Type B pancreatic cell (in vitro differentiated cells): Measurements from ENCODE around the gene CFAP410. TPM values are rescaled to one million over a fixed set of nuclear protein-coding genes. Genes with fewer than 3 reads are reported as not detected.

Source experiments
- DNase-seq: peaks from one replicate; pipeline ENCODE4 v3.0.0; 2021; ENCODE audit warnings: mixed read lengths; ENCODE audit not compliant: unreplicated experiment; ENCODE audit errors: extremely low spot score
- H3K27ac Mint-ChIP-seq: 2 replicates; pipeline ENCODE4 v1.8.0; 2021; ENCODE audit warnings: mild to moderate bottlenecking, mixed read lengths
- H3K27me3 Mint-ChIP-seq: 2 replicates; pipeline ENCODE4 v1.8.0; 2021; ENCODE audit warnings: mixed read lengths
- H3K36me3 Mint-ChIP-seq: 2 replicates; pipeline ENCODE4 v1.8.0; 2021; ENCODE audit warnings: mixed read lengths
- H3K4me1 Mint-ChIP-seq: one replicate; pipeline ENCODE4 v1.8.0; 2021; ENCODE audit warnings: mixed read lengths; ENCODE audit not compliant: unreplicated experiment
- H3K4me3 Mint-ChIP-seq: 2 replicates; pipeline ENCODE4 v1.8.0; 2021; ENCODE audit warnings: mild to moderate bottlenecking, mixed read lengths
- H3K9me3 Mint-ChIP-seq: 2 replicates; pipeline ENCODE4 v1.8.0; 2021; ENCODE audit warnings: mixed read lengths
- CTCF ChIP-seq: fragments of 200-600 bp; sonication (generic); conservative IDR thresholded peaks from 2 replicates; pipeline ENCODE4 v1.5.0; 2021; ENCODE audit warnings: antibody characterized with exemption, mild to moderate bottlenecking
- total RNA-seq: library from RNA; stranded (reverse); gene quantifications from 2 replicates; pipeline ENCODE4 v1.2.1, GENCODE V29; 2021; ENCODE audit warnings: low replicate concordance

Gene CFAP410
- total RNA-seq, 1 donor from 2014 or later = 15.1 TPM

- H3K27me3 Mint-ChIP-seq = no peaks in the 10 kb centered on the region
- no peak for DNase-seq
- H3K4me1 Mint-ChIP-seq = no peaks in the 10 kb centered on the region
- no peak for TF ChIP-seq CTCF
- H3K27ac Mint-ChIP-seq = no peak overlapping the region
- H3K9me3 Mint-ChIP-seq = no peaks in the 10 kb centered on the region
- peaks cover under 1% of the 10 kb centered on the region for H3K36me3 Mint-ChIP-seq
- H3K4me3 Mint-ChIP-seq = no peak overlapping the region
Measured at GRCh38 chr21:44316277-44316900, 22.8 kb downstream of the CFAP410 start.

- Mint-ChIP-seq H3K4me1 (no peaks in the 10 kb centered on the region), H3K36me3 (peaks cover 5% of the 10 kb centered on the region), H3K4me3 (no peak overlapping the region), H3K9me3 (no peaks in the 10 kb centered on the region), H3K27me3 (no peaks in the 10 kb centered on the region), H3K27ac (no peak overlapping the region)
- TF ChIP-seq CTCF = no peak
- DNase-seq = no peak
Measured at GRCh38 chr21:44315691-44316203, 23.4 kb downstream of the CFAP410 start.

DNA sequence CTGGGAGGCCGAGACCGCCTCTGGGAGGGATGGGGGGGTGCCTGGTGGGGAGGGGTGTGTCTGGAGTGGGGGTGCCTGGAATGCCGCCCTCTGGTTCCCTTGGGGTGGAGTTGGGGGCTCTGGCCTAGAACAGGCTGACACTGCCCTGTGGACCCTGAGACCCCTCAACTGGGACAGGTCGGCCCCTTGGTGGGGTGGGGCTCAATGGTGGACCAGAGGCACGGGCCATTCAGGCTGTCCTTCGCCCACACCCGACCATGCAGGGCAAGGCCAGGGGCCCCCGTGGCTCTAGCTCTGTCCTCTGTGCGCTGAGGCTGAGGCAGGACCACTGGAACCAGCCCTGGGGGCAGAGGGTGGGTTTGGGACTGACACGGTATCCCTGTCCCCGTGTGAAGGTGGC is 24.6 kb downstream of the CFAP410 start:
- H3K4me1 Mint-ChIP-seq = no peaks in the 10 kb centered on the region
- H3K27me3 Mint-ChIP-seq = no peaks in the 10 kb centered on the region
- no peak for DNase-seq
- no peak for TF ChIP-seq CTCF
- H3K27ac Mint-ChIP-seq = no peak overlapping the region
- no peaks in the 10 kb centered on the region for H3K9me3 Mint-ChIP-seq
- no peak overlapping the region for H3K4me3 Mint-ChIP-seq
- peaks cover 5% of the 10 kb centered on the region for H3K36me3 Mint-ChIP-seq

DNA sequence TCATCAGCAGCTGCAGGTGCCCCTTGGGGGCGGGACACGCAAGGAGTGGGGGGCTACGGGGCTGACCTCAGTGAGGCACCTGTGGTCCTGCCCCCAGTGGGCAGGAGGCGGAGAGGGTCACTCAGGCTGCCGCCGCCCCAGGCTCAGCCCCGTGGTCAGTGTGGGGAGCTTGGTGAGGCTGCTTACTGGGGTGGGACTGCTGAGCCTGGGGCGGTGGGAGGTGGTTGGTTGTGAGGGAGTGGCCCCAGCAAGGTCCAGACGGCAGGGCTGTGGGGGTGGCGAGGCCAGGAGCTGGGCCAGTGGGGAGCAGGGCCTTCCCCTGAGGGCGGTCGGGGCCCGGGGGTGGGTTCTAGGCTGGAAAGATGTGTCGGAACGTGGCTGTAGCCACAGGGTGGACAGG is 25.1 kb downstream of the CFAP410 start:
- Mint-ChIP-seq H3K27ac (no peak overlapping the region), H3K36me3 (peaks cover 5% of the 10 kb centered on the region), H3K4me3 (no peak overlapping the region), H3K27me3 (no peaks in the 10 kb centered on the region), H3K4me1 (no peaks in the 10 kb centered on the region), H3K9me3 (no peaks in the 10 kb centered on the region)
- TF ChIP-seq CTCF = no peak
- no peak for DNase-seq

- Mint-ChIP-seq H3K36me3 (peaks cover 5% of the 10 kb centered on the region), H3K4me1 (no peaks in the 10 kb centered on the region), H3K27ac (no peak overlapping the region), H3K4me3 (no peak overlapping the region), H3K27me3 (no peaks in the 10 kb centered on the region), H3K9me3 (no peaks in the 10 kb centered on the region)
- no peak for TF ChIP-seq CTCF
- DNase-seq = no peak
Measured at GRCh38 chr21:44313451-44313850, 25.7 kb downstream of the CFAP410 start.
